Loucy (cell line): ENCODE data around the gene CHST9.

ENCODE experiments used
- H2AFZ ChIP-seq: fragments of 200-600 bp; sonication (generic); 2 replicates; pipeline ENCODE4 v1.6.0; 2016; ENCODE audit warnings: antibody characterized with exemption, mild to moderate bottlenecking, low read length, moderate library complexity
- H3F3A ChIP-seq: fragments of 200-600 bp; 2 replicates; pipeline ENCODE4 v1.6.0; 2016; ENCODE audit warnings: antibody characterized with exemption, low read depth, mild to moderate bottlenecking
- H3K27me3 ChIP-seq: fragments of 200-600 bp; sonication (generic); 2 replicates; pipeline ENCODE4 v1.6.1; 2014; ENCODE audit warnings: low read length, mild to moderate bottlenecking; ENCODE audit not compliant: insufficient read depth, poor library complexity, severe bottlenecking
- H3K36me3 ChIP-seq: fragments of 200-600 bp; sonication (generic); 2 replicates; pipeline ENCODE4 v1.6.1; 2016; ENCODE audit warnings: low read length; ENCODE audit not compliant: insufficient read depth
- H3K4me1 ChIP-seq: fragments of 200-600 bp; sonication (generic); 2 replicates; pipeline ENCODE4 v1.5.1; 2014; ENCODE audit warnings: low read length, mild to moderate bottlenecking; ENCODE audit not compliant: insufficient read depth, poor library complexity, severe bottlenecking
- H3K4me2 ChIP-seq: fragments of 200-600 bp; sonication (generic); 2 replicates; pipeline ENCODE4 v1.6.0; 2014; ENCODE audit warnings: antibody characterized with exemption, low read length, low read depth, mild to moderate bottlenecking; ENCODE audit not compliant: poor library complexity, severe bottlenecking
- H3K4me3 ChIP-seq: fragments of 200-600 bp; sonication (generic); 2 replicates; pipeline ENCODE4 v1.5.1; 2014; ENCODE audit warnings: low read length, mild to moderate bottlenecking, mixed read lengths; ENCODE audit not compliant: poor library complexity, severe bottlenecking
- H3K79me2 ChIP-seq: fragments of 200-600 bp; sonication (generic); 2 replicates; pipeline ENCODE4 v1.6.1; 2014; ENCODE audit warnings: low read length; ENCODE audit not compliant: insufficient read depth
- H3K9ac ChIP-seq: fragments of 200-600 bp; sonication (generic); 2 replicates; pipeline ENCODE4 v1.6.0; 2014; ENCODE audit warnings: mild to moderate bottlenecking, low read depth, low read length, moderate library complexity; ENCODE audit not compliant: poor library complexity, severe bottlenecking
- H3K9me2 ChIP-seq: fragments of 200-600 bp; sonication (generic); replicated peaks from 2 replicates; pipeline ENCODE4 v1.6.1; 2016; ENCODE audit warnings: low read depth, low read length, mixed read lengths
- H3K9me3 ChIP-seq: fragments of 200-600 bp; sonication (generic); 2 replicates; pipeline ENCODE4 v1.6.1; 2014; ENCODE audit warnings: mild to moderate bottlenecking, antibody characterized with exemption, low read length, low read depth; ENCODE audit not compliant: insufficient read depth
- H4K20me1 ChIP-seq: fragments of 200-600 bp; sonication (generic); 2 replicates; pipeline ENCODE4 v1.6.0; 2014; ENCODE audit warnings: antibody characterized with exemption, low read length, mild to moderate bottlenecking; ENCODE audit not compliant: insufficient read depth, poor library complexity, severe bottlenecking
- CTCF ChIP-seq: fragments of 200-600 bp; sonication (generic); conservative IDR thresholded peaks from 2 replicates; pipeline ENCODE4 v1.5.1; 2014; ENCODE audit warnings: mild to moderate bottlenecking, antibody characterized with exemption, low read length
- EZH2phosphoT487 ChIP-seq: fragments of 200-600 bp; IDR thresholded peaks from 2 replicates; pipeline ENCODE4 v1.6.1; 2018; ENCODE audit warnings: antibody characterized with exemption, mild to moderate bottlenecking, moderate library complexity, borderline replicate concordance

CHST9 gene

GRCh38 chr18:26909599-26910290, 275.4 kb downstream of the CHST9 start:
- no peaks in the 10 kb centered on the region for H3K36me3 ChIP-seq
- no peak overlapping the region for H3K9ac ChIP-seq
- no peak overlapping the region for H3K4me3 ChIP-seq
- H4K20me1 ChIP-seq, result no peaks in the 10 kb centered on the region
- H3F3A ChIP-seq, result no peaks in the 10 kb centered on the region
- no peaks in the 10 kb centered on the region for H3K9me3 ChIP-seq
- TF ChIP-seq EZH2phosphoT487 (no peak), CTCF (no peak)
- H3K79me2 ChIP-seq, result no peaks in the 10 kb centered on the region
- no peaks in the 10 kb centered on the region for H3K9me2 ChIP-seq
- H3K27me3 ChIP-seq, result no peaks in the 10 kb centered on the region
- H2AFZ ChIP-seq, result no peak overlapping the region
- H3K4me2 ChIP-seq, result no peak overlapping the region
- no peaks in the 10 kb centered on the region for H3K4me1 ChIP-seq

- H3K27me3 ChIP-seq, result no peaks in the 10 kb centered on the region
- no peaks in the 10 kb centered on the region for H3F3A ChIP-seq
- H2AFZ ChIP-seq, result no peak overlapping the region
- H3K4me3 ChIP-seq, result no peak overlapping the region
- H3K9me2 ChIP-seq, result no peaks in the 10 kb centered on the region
- no peak overlapping the region for H3K9ac ChIP-seq
- H3K36me3 ChIP-seq, result no peaks in the 10 kb centered on the region
- H4K20me1 ChIP-seq, result no peaks in the 10 kb centered on the region
- H3K4me2 ChIP-seq, result no peak overlapping the region
- H3K9me3 ChIP-seq, result no peaks in the 10 kb centered on the region; the same call in 1 of the 2 replicates
- H3K79me2 ChIP-seq, result no peaks in the 10 kb centered on the region
- no peaks in the 10 kb centered on the region for H3K4me1 ChIP-seq
- TF ChIP-seq CTCF (no peak), EZH2phosphoT487 (no peak)
Observed at GRCh38 chr18:26908906-26909305, 276.2 kb downstream of the CHST9 start.

GRCh38 chr18:26902291-26902690, 282.8 kb downstream of the CHST9 start:
- no peak overlapping the region for H3K4me3 ChIP-seq
- H3K4me2 ChIP-seq, result no peak overlapping the region
- no peaks in the 10 kb centered on the region for H3K9me2 ChIP-seq
- no peaks in the 10 kb centered on the region; the same call in 1 of the 2 replicates for H3K9me3 ChIP-seq
- no peaks in the 10 kb centered on the region for H3K4me1 ChIP-seq
- H3K36me3 ChIP-seq, result no peaks in the 10 kb centered on the region
- H4K20me1 ChIP-seq, result no peaks in the 10 kb centered on the region
- no peaks in the 10 kb centered on the region for H3F3A ChIP-seq
- TF ChIP-seq EZH2phosphoT487 (no peak), CTCF (no peak)
- H3K27me3 ChIP-seq, result no peaks in the 10 kb centered on the region
- no peak overlapping the region for H3K9ac ChIP-seq
- no peak overlapping the region for H2AFZ ChIP-seq
- H3K79me2 ChIP-seq, result no peaks in the 10 kb centered on the region
